ENCODE results near the gene TTLL6. TPM values are rescaled to one million over a fixed set of nuclear protein-coding genes. Genes with fewer than 3 reads are reported as not detected.

Gene TTLL6
- total RNA-seq, 1 experiment from 2014 or later: 3.4 TPM

DNA sequence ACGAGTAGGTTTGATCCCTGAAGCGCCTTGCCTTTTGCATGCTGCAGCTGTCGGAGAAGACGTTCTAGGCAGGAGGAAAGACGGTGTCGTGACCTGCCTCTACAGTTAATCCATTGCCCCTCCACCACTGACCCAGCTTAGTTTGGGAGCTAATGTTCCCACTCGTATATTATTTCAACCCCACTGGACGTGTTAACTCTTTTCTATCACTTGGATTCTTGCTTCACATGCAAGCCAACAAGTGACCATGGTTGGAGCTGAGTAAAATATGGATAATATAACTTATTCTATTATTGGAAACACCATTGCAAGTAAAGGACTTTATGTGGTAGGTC, 14.5 kb upstream of the TTLL6 start:
- no peaks in the 10 kb centered on the region; the same call in 1 of the 2 replicates for H3K27me3 Mint-ChIP-seq (ENCODE audit: low read depth)
- ATAC-seq (no peak), DNase-seq (ENCODE audit: low spot score) (no peak)
- POLR2A ChIA-PET: no interaction called here
- H3K36me3 Mint-ChIP-seq: no peaks in the 10 kb centered on the region
- TF ChIP-seq FOXP1 (CRISPR knock-in tag; IDR thresholded peaks at IDR 0.05; ENCODE audit: borderline replicate concordance) (no peak), ZNF317 (CRISPR knock-in tag; IDR thresholded peaks at IDR 0.05; ENCODE audit: borderline replicate concordance, low read depth) (no peak), ZNF423 (CRISPR knock-in tag; IDR thresholded peaks at IDR 0.05) (no peak), EMX1 (CRISPR knock-in tag; IDR thresholded peaks at IDR 0.05) (no peak), NFE2L1 (CRISPR knock-in tag; IDR thresholded peaks at IDR 0.05) (no peak), ZNF138 (CRISPR knock-in tag; conservative IDR thresholded peaks at IDR 0.05) (no peak), PRRX2 (CRISPR knock-in tag; IDR thresholded peaks at IDR 0.05) (no peak), FOXJ3 (CRISPR knock-in tag; IDR thresholded peaks at IDR 0.05; ENCODE audit: borderline replicate concordance) (no peak)
- TF ChIP-seq, protein P1, sequence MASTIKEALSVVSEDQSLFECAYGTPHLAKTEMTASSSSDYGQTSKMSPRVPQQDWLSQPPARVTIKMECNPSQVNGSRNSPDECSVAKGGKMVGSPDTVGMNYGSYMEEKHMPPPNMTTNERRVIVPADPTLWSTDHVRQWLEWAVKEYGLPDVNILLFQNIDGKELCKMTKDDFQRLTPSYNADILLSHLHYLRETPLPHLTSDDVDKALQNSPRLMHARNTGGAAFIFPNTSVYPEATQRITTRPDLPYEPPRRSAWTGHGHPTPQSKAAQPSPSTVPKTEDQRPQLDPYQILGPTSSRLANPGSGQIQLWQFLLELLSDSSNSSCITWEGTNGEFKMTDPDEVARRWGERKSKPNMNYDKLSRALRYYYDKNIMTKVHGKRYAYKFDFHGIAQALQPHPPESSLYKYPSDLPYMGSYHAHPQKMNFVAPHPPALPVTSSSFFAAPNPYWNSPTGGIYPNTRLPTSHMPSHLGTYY (CRISPR knock-in tag; IDR thresholded peaks at IDR 0.05): no peak
- TF ChIP-seq, protein P2, sequence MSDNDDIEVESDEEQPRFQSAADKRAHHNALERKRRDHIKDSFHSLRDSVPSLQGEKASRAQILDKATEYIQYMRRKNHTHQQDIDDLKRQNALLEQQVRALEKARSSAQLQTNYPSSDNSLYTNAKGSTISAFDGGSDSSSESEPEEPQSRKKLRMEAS (CRISPR knock-in tag; IDR thresholded peaks at IDR 0.05): no peak
- H3K4me1 Mint-ChIP-seq: peaks cover 3% of the 10 kb centered on the region; the same call in 1 of the 2 replicates
- H3K4me3 Mint-ChIP-seq: peak overlapping the region; percentile 96
- H3K9me3 Mint-ChIP-seq: no peaks in the 10 kb centered on the region
- CTCF ChIA-PET: interaction anchor here (0.9 to 3.0 kb wide), 9 partner anchors 13 to 157 kb away, joined by 3 to 19 read pairs (median 4); no protein-coding TSS in a partner anchor
- peak overlapping the region; percentile 63; the same call in 1 of the 2 replicates for H3K27ac Mint-ChIP-seq

DNA sequence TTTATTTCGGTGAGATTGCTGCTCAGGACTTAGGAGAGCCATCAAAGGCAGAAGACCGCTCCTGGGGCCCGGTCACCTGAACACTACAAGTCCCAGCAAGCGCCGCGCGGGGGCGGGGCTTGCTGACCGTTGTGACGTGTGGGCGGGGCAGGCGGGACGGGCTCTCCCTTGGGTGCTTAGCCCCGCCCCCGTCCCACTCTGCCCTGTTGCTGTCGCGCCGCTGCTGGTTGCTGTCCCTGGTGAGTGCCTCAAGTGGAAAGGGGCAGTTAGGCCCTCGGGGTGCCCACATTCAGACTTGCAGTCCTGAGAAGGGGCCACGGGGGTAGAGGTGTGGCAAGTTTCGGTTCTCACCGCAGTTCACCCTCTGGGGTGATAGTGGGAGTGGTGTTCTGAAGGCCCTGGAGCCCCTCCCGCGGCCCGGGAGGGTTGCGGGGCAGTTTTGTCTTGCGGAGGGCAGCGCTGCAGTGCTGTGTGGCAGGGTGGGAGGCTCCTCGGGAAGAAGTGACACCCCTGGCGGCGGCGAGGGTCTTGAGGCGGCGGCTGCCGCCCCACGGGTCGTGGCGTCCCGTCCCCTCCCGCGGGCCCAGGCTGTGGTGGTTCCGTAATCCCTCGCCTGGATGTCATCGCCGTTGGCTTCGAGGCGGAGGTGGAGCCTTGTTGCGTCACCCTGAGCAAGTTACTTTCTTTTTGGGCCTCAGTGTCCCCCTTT, 14.0 kb upstream of the TTLL6 start, which contains the start of gene CALCOCO2:
CALCOCO2 (plus strand) TSS at position 196 of the 709 bp plus-strand sequence. CDS start 10,673 bp downstream, outside the sequence.
- DNase-seq (ENCODE audit: low spot score) (peak; percentile 91), ATAC-seq (peak; percentile 96)
- Mint-ChIP-seq H3K4me1 (peaks cover 3% of the 10 kb centered on the region; the same call in 1 of the 2 replicates), H3K9me3 (no peaks in the 10 kb centered on the region), H3K4me3 (peak within 1 kb of the TSS; percentile 96), H3K27ac (peak within 1 kb of the TSS; percentile 98), H3K36me3 (no peaks in the 10 kb centered on the region), H3K27me3 (ENCODE audit: low read depth) (no peaks in the 10 kb centered on the region; the same call in 1 of the 2 replicates)
- POLR2A ChIA-PET: no interaction called here
- CTCF ChIA-PET: interaction anchor here (0.9 to 3.0 kb wide), 8 partner anchors 13 to 157 kb away, joined by 3 to 19 read pairs (median 6); no protein-coding TSS in a partner anchor
- TF ChIP-seq KAT7 (CRISPR knock-in tag; IDR thresholded peaks at IDR 0.05; ENCODE audit: borderline replicate concordance): no peak
- no peak for TF ChIP-seq CREB1 (CRISPR knock-in tag; IDR thresholded peaks at IDR 0.05)
- TF ChIP-seq RORB (CRISPR knock-in tag; IDR thresholded peaks at IDR 0.05): no peak
- TF ChIP-seq, protein P3, sequence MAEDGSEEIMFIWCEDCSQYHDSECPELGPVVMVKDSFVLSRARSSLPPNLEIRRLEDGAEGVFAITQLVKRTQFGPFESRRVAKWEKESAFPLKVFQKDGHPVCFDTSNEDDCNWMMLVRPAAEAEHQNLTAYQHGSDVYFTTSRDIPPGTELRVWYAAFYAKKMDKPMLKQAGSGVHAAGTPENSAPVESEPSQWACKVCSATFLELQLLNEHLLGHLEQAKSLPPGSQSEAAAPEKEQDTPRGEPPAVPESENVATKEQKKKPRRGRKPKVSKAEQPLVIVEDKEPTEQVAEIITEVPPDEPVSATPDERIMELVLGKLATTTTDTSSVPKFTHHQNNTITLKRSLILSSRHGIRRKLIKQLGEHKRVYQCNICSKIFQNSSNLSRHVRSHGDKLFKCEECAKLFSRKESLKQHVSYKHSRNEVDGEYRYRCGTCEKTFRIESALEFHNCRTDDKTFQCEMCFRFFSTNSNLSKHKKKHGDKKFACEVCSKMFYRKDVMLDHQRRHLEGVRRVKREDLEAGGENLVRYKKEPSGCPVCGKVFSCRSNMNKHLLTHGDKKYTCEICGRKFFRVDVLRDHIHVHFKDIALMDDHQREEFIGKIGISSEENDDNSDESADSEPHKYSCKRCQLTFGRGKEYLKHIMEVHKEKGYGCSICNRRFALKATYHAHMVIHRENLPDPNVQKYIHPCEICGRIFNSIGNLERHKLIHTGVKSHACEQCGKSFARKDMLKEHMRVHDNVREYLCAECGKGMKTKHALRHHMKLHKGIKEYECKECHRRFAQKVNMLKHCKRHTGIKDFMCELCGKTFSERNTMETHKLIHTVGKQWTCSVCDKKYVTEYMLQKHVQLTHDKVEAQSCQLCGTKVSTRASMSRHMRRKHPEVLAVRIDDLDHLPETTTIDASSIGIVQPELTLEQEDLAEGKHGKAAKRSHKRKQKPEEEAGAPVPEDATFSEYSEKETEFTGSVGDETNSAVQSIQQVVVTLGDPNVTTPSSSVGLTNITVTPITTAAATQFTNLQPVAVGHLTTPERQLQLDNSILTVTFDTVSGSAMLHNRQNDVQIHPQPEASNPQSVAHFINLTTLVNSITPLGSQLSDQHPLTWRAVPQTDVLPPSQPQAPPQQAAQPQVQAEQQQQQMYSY (CRISPR knock-in tag; IDR thresholded peaks at IDR 0.05): no peak
- TF ChIP-seq TCF7 (CRISPR knock-in tag; IDR thresholded peaks at IDR 0.05; ENCODE audit: low read depth): no peak
- TF ChIP-seq ZNF671 (CRISPR knock-in tag; IDR thresholded peaks at IDR 0.05): no peak
- no peak for TF ChIP-seq ATF1 (CRISPR knock-in tag; IDR thresholded peaks at IDR 0.05)
- TF ChIP-seq SMAD4 (CRISPR knock-in tag; IDR thresholded peaks at IDR 0.05): no peak
- TF ChIP-seq FOXJ3 (CRISPR knock-in tag; IDR thresholded peaks at IDR 0.05; ENCODE audit: borderline replicate concordance): no peak
- no peak for TF ChIP-seq SMAD3 (CRISPR knock-in tag; IDR thresholded peaks at IDR 0.05; ENCODE audit: borderline replicate concordance)
- TF ChIP-seq, protein P4, sequence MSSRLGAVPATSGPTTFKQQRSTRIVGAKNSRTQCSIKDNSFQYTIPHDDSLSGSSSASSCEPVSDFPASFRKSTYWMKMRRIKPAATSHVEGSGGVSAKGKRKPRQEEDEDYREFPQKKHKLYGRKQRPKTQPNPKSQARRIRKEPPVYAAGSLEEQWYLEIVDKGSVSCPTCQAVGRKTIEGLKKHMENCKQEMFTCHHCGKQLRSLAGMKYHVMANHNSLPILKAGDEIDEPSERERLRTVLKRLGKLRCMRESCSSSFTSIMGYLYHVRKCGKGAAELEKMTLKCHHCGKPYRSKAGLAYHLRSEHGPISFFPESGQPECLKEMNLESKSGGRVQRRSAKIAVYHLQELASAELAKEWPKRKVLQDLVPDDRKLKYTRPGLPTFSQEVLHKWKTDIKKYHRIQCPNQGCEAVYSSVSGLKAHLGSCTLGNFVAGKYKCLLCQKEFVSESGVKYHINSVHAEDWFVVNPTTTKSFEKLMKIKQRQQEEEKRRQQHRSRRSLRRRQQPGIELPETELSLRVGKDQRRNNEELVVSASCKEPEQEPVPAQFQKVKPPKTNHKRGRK (CRISPR knock-in tag; IDR thresholded peaks at IDR 0.05; ENCODE audit: borderline replicate concordance): no peak
- no peak for TF ChIP-seq ZNF232 (CRISPR knock-in tag; IDR thresholded peaks at IDR 0.05)
- TF ChIP-seq, protein P5, sequence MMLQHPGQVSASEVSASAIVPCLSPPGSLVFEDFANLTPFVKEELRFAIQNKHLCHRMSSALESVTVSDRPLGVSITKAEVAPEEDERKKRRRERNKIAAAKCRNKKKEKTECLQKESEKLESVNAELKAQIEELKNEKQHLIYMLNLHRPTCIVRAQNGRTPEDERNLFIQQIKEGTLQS (CRISPR knock-in tag; conservative IDR thresholded peaks at IDR 0.05): no peak
- TF ChIP-seq ETV6 (CRISPR knock-in tag; IDR thresholded peaks at IDR 0.05): no peak
- TF ChIP-seq HMGA2 (CRISPR knock-in tag; IDR thresholded peaks at IDR 0.05): no peak
- TF ChIP-seq JUN (CRISPR knock-in tag; IDR thresholded peaks at IDR 0.05): 0 out of 2 replicates have a peak, but pooled peaks have one; percentile 34
- TF ChIP-seq, protein P6, sequence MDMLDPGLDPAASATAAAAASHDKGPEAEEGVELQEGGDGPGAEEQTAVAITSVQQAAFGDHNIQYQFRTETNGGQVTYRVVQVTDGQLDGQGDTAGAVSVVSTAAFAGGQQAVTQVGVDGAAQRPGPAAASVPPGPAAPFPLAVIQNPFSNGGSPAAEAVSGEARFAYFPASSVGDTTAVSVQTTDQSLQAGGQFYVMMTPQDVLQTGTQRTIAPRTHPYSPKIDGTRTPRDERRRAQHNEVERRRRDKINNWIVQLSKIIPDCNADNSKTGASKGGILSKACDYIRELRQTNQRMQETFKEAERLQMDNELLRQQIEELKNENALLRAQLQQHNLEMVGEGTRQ (CRISPR knock-in tag; IDR thresholded peaks at IDR 0.05): no peak
- TF ChIP-seq GABPB1 (CRISPR knock-in tag; IDR thresholded peaks at IDR 0.05): peak; percentile 91
- TF ChIP-seq EMX1 (CRISPR knock-in tag; IDR thresholded peaks at IDR 0.05): no peak

All from WTC11 (cell line).